ELR (cell line): ENCODE results near the gene ETNPPL.

Source experiments
- DNase-seq: peaks from one replicate; pipeline ENCODE4 v3.0.0-alpha.2; 2015; ENCODE audit warnings: low read depth

ETNPPL gene

GRCh38 chr4:108696160-108696559 is 66.7 kb downstream of the ETNPPL start:
- no peak for DNase-seq

GRCh38 chr4:108695062-108695461 is 67.8 kb downstream of the ETNPPL start:
- no peak for DNase-seq

DNA sequence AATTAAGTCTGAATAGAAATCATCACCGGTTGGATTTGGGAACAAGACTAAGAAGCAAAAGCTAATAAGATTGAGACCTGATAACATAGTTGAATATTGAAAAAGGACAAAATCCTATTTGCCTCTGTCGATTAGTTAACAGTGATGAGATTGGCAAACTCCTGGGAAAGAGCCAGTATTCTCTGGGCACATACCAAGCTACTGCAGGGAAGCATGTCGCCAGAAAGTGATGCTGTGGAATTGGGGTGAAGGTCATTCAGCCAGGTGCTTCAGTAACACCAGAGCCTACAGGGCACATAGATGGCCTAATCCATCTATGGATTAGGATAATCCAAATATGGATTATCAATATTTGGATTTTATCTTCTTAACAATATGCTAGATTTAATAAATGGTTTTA is 68.4 kb downstream of the ETNPPL start:
- DNase-seq = no peak

GRCh38 chr4:108693819-108694218 is 69.0 kb downstream of the ETNPPL start:
- DNase-seq = no peak

DNA sequence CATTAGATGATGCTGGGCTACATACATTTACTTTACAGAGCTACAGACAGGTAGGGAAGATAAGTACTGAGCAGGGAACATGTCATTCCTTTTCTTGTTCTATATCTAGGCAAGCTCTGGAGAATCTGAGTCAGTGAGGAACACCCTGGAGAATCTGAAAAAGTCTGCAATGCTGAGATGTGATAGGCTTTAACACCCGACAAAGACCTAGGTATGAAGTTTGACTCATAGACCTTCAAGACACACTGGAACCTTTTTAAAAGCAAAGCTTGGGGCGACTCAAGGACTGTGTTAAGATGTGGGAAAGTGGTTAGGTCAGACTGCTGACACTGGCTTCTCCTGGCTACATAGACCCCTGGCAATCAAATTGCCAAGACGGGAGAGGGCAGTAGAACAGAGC is 69.6 kb downstream of the ETNPPL start:
- DNase-seq = no peak
